ENCODE measurements around the gene STX16.

DNA sequence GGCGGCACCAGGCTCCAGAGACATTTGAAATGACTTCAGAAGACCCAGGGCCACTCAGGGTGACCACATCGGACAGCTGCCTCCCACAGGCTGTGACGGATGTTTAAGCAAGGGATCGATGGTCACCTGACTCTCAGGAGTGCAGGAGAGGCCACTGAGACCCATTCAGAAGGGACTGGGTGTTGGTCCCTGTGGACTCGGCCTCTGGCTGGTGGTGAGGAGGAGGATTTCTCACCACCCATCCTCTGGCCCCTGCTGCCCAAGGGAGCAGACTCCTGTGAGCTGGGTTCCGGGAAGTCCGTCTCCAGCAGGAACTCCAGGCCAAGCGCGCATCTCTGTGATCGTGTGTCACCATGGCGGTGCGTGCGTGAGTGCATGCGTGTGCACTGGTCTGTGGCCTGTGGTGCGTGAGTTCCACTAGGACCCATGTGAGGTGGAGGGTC, 67.1 kb downstream of the STX16 start:
- TF ChIP-seq POLR2AphosphoS5 (IDR thresholded peaks at IDR 0.05; ENCODE audit: low read depth, low read length) = no peak
- no peak for TF ChIP-seq TAF1 (IDR thresholded peaks at IDR 0.05; ENCODE audit: borderline replicate concordance, insufficient read depth, low read length)

All from PFSK-1 (cell line).